DOHH2 (cell line): ENCODE measurements around the gene CYP4A22.
"Not testable (repeated sequence)": the region's sequence is repeated elsewhere in the genome, so short reads cannot be mapped to it uniquely, and the experiment has no call there.

Experiments
- H3F3A ChIP-seq: fragments of 200-600 bp; sonication (generic), shearing (Covaris generic); 2 replicates; pipeline ENCODE4 v1.6.0; 2016; ENCODE audit warnings: antibody characterized with exemption, mild to moderate bottlenecking; ENCODE audit not compliant: control insufficient read depth, insufficient read depth
- H3K27ac ChIP-seq: fragments of 200-600 bp; sonication (generic); 2 replicates; pipeline ENCODE4 v1.5.1; 2014; ENCODE audit warnings: low read depth, mild to moderate bottlenecking, low read length, moderate library complexity
- H3K27me3 ChIP-seq: fragments of 200-600 bp; sonication (generic); 2 replicates; pipeline ENCODE4 v1.6.1; 2014; ENCODE audit warnings: mild to moderate bottlenecking, low read length, mixed read lengths; ENCODE audit not compliant: control insufficient read depth
- H3K36me3 ChIP-seq: fragments of 200-600 bp; sonication (generic); 2 replicates; pipeline ENCODE4 v1.6.1; 2014; ENCODE audit warnings: mild to moderate bottlenecking, low read length, moderate library complexity, mixed read lengths; ENCODE audit not compliant: control insufficient read depth
- H3K4me1 ChIP-seq: fragments of 200-600 bp; sonication (generic); 2 replicates; pipeline ENCODE4 v1.6.1; 2014; ENCODE audit warnings: mild to moderate bottlenecking, low read length, mixed read lengths; ENCODE audit not compliant: control insufficient read depth
- H3K4me2 ChIP-seq: fragments of 200-600 bp; sonication (generic); 2 replicates; pipeline ENCODE4 v1.6.0; 2014; ENCODE audit warnings: mild to moderate bottlenecking, low read length, moderate library complexity
- H3K4me3 ChIP-seq: fragments of 200-600 bp; sonication (generic); 2 replicates; pipeline ENCODE4 v1.5.1; 2014; ENCODE audit warnings: mild to moderate bottlenecking, low read length, mixed read lengths
- H3K79me2 ChIP-seq: fragments of 200-600 bp; sonication (generic); 2 replicates; pipeline ENCODE4 v1.6.1; 2014; ENCODE audit warnings: mild to moderate bottlenecking, low read length, mixed read lengths; ENCODE audit not compliant: control insufficient read depth
- H3K9me2 ChIP-seq: fragments of 200-600 bp; sonication (generic); replicated peaks from 2 replicates; pipeline ENCODE4 v1.6.1; 2014; ENCODE audit warnings: mild to moderate bottlenecking, low read length, mixed read lengths; ENCODE audit not compliant: control insufficient read depth
- H3K9me3 ChIP-seq: fragments of 200-600 bp; sonication (generic); 2 replicates; pipeline ENCODE4 v1.6.1; 2014; ENCODE audit warnings: antibody characterized with exemption, low read length, mixed read lengths; ENCODE audit not compliant: control insufficient read depth, insufficient read depth
- H4K20me1 ChIP-seq: fragments of 200-600 bp; sonication (generic); 2 replicates; pipeline ENCODE4 v1.6.0; 2014; ENCODE audit warnings: low read depth, mild to moderate bottlenecking, antibody characterized with exemption, low read length, moderate library complexity; ENCODE audit not compliant: control insufficient read depth, insufficient read depth
- EZH2phosphoT487 ChIP-seq: fragments of 200-600 bp; sonication (generic); IDR thresholded peaks from 2 replicates; pipeline ENCODE4 v1.6.1; 2017; ENCODE audit warnings: borderline replicate concordance, mild to moderate bottlenecking, antibody characterized with exemption, low read length, moderate library complexity, mixed read lengths
- TF ChIP-seq, protein P1 (sequence below): fragments of 200-600 bp; sonication (generic); IDR thresholded peaks from one replicate; pipeline ENCODE4 v1.5.1; 2014; ENCODE audit warnings: antibody characterized with exemption, mild to moderate bottlenecking, low read depth, low read length; ENCODE audit not compliant: poor library complexity, severe bottlenecking

CYP4A22 gene

DNA sequence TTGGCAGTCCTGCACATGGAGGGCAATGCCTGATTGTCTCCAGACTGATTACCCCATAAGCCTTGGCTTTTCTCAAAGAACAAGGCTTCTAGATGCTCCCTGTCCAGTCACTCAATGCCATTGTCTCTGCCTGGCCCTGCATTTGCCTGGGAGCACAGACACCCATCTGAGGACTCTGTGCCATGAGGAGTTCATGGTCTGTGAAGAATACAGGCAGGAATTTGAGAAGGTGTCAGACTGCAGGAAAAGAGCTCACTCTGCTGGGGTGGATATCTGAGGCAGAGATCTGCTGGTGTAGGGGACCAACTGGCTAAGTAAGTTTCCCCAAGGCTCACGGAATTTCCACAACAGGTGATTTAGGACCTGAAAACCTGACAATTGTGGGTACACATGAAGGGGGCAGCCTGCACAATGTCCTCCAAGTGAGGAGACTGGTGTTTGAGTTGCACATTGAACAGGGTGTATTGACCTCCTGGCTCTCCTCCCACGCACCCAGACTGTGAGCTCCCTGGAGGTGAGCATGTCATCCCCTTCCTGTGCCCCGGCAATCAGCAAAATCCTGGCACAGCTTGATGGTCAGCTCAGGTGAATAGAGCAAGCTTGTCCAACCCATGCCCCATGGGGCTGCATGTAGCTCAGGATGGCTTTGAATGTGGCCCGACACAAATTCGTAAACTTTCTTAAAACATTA is 829 bp downstream of the CYP4A22 start:
- H3K27me3 ChIP-seq = 0 out of 2 replicates have a peak, but pooled peaks cover 2% of the 10 kb centered on the region
- no peak overlapping the region for H3K4me3 ChIP-seq
- H3K36me3 ChIP-seq = no peaks in the 10 kb centered on the region
- H3K79me2 ChIP-seq = no peaks in the 10 kb centered on the region
- no peak for TF ChIP-seq EZH2phosphoT487
- TF ChIP-seq, protein P1, sequence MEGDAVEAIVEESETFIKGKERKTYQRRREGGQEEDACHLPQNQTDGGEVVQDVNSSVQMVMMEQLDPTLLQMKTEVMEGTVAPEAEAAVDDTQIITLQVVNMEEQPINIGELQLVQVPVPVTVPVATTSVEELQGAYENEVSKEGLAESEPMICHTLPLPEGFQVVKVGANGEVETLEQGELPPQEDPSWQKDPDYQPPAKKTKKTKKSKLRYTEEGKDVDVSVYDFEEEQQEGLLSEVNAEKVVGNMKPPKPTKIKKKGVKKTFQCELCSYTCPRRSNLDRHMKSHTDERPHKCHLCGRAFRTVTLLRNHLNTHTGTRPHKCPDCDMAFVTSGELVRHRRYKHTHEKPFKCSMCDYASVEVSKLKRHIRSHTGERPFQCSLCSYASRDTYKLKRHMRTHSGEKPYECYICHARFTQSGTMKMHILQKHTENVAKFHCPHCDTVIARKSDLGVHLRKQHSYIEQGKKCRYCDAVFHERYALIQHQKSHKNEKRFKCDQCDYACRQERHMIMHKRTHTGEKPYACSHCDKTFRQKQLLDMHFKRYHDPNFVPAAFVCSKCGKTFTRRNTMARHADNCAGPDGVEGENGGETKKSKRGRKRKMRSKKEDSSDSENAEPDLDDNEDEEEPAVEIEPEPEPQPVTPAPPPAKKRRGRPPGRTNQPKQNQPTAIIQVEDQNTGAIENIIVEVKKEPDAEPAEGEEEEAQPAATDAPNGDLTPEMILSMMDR = no peak
- no peaks in the 10 kb centered on the region for H3K4me1 ChIP-seq
- H4K20me1 ChIP-seq = no peaks in the 10 kb centered on the region
- H3K9me2 ChIP-seq = no peaks in the 10 kb centered on the region
- H3K4me2 ChIP-seq = no peak overlapping the region
- no peaks in the 10 kb centered on the region for H3F3A ChIP-seq
- H3K9me3 ChIP-seq = no peaks in the 10 kb centered on the region
- H3K27ac ChIP-seq = no peak overlapping the region

DNA sequence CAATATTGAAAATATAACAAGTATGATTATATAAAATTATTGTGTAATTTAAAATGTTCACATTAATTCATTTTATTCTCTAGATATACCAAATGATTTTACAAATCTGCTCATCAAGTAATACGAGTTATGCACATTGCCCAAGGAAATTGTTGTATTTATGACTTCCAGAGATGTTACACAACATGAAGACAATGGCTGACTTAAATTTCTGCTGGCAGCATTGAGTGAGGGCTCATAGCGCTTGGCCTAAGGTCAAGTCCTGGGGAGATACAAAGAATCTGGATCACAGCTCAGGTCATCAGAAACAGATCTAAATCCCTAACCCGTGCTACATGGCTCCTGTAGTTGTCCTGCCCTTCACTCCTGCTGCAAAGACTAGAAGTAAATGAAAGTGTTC is 3.1 kb downstream of the CYP4A22 start:
- not testable (repeated sequence) for H3K79me2 ChIP-seq, H3K4me2 ChIP-seq, H4K20me1 ChIP-seq, H3K9me2 ChIP-seq, H3K4me1 ChIP-seq, H3K36me3 ChIP-seq, H3K27ac ChIP-seq, H3K27me3 ChIP-seq, H3F3A ChIP-seq, H3K9me3 ChIP-seq, H3K4me3 ChIP-seq

DNA sequence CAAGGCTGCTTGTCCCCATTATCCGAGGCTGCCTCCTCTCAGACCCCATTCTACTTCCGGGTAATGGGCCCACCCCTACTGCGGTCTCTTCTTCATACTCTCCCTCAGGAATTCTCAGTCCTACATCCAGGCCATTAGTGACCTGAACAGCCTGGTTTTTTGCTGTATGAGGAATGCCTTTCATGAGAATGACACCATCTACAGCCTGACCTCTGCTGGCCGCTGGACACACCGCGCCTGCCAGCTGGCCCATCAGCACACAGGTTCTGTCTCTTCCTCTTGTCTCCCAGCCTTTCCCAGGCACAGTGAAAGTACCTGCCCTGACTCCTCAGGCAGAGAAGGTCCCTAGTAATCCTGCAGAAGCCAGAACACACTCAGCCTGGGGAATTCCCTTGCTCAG is 6.4 kb downstream of the CYP4A22 start:
- not testable (repeated sequence) for H3K9me3 ChIP-seq, H3K9me2 ChIP-seq, H3F3A ChIP-seq, H4K20me1 ChIP-seq, H3K79me2 ChIP-seq, H3K27me3 ChIP-seq, H3K36me3 ChIP-seq, H3K4me2 ChIP-seq, H3K27ac ChIP-seq, H3K4me3 ChIP-seq, H3K4me1 ChIP-seq

DNA sequence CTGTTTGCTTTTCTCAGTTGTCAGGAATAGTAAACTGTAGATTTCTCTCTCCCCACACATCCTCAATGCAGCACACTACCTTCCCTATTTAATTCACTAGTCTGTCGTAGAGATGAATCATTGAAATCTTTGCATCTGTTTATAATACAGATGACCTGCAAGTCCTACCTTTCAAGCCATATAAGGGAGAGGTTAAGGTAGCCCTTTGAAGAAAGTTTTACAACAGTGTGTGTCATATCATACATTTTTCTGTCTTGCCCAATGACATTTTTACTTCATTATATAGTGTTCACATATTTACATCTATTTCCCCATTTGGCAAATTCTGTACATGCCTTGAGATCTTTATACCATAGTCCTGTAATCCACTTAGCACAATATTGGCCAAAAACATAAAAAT is 9.3 kb downstream of the CYP4A22 start:
- H3K27ac ChIP-seq, H3K4me2 ChIP-seq, H3K36me3 ChIP-seq, H3K9me3 ChIP-seq, H4K20me1 ChIP-seq, H3K9me2 ChIP-seq, H3K79me2 ChIP-seq, H3K4me1 ChIP-seq, H3F3A ChIP-seq, H3K4me3 ChIP-seq, H3K27me3 ChIP-seq: not testable (repeated sequence)

DNA sequence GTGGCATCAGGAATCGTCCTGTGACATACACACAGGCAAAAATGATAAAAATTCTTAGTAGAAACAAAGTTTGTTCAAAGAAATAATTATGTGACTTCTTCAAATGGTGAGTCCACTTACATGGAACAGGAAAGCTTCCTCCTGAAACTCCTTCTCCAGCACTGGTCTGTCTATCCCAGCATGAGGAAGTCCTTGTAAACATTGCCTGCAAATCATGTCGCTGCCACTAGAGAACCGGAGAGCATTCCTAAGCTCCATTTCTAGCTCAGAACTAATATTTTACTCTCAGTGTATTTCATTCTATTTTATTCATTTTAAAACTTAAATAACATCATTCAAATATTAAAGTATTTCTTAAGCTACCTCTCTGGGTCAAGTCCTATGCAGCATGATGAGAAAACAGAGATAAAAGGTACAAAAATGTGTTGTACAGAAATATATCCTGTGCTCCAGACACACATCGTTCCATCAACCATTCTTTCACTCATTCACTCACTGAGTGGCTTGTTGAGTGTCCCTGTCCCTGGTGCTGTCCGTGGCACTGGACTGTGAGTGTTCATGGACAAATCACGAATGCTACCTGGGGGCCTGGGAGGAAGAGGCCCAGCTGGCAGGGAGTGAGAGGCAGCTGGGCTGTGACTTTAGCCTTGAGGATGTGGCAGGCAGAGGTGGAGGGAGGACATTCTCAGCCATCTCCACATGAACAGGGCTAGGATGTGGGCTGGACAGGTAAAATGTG is 10.0 kb downstream of the CYP4A22 start:
- Histone ChIP-seq H4K20me1 (no peaks in the 10 kb centered on the region), H3K4me3 (no peak overlapping the region), H3K4me2 (no peak overlapping the region), H3K9me3 (no peaks in the 10 kb centered on the region), H3K79me2 (no peaks in the 10 kb centered on the region), H3K9me2 (no peaks in the 10 kb centered on the region), H3F3A (no peaks in the 10 kb centered on the region), H3K4me1 (no peaks in the 10 kb centered on the region), H3K27ac (no peak overlapping the region), H3K36me3 (no peaks in the 10 kb centered on the region), H3K27me3 (no peaks in the 10 kb centered on the region)
- TF ChIP-seq, protein P1 = no peak
- TF ChIP-seq EZH2phosphoT487 = no peak

DNA sequence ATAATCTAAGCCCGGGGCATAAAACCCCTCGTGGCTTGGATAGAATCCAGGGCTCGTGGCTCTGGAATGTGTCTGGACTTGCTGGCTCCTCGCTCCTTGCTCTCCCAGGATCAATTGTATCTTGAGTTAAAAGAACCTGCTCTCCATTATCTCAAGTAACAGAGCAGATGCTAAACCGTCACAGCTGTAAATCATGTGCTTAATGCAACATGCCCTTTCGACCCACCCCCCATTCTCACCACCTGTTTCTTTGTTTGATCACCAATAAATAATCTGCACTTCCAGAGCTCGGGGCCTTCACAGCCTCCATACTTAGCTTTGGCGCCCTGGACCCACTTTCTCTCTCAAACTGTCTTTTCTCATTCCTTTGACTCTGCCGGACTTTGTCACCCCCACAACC is 11.9 kb downstream of the CYP4A22 start:
- not testable (repeated sequence) for H3K4me3 ChIP-seq, H3K36me3 ChIP-seq, H3K9me2 ChIP-seq, H3K9me3 ChIP-seq, H3K79me2 ChIP-seq, H4K20me1 ChIP-seq, H3K27ac ChIP-seq, H3F3A ChIP-seq, H3K4me2 ChIP-seq, H3K4me1 ChIP-seq, H3K27me3 ChIP-seq
